H1 (cell line): ENCODE measurements around the gene VPS54. TPM values are rescaled to one million over a fixed set of nuclear protein-coding genes. Genes with fewer than 3 reads are reported as not detected.

ENCODE experiments used
- CTCF ChIA-PET: fragments of 300-600 bp; sonication (Branson Sonifier 250); formaldehyde crosslinking; loops from one replicate; lab custom pipeline; 2021; ENCODE audit not compliant: partially characterized antibody; lab: Charles Lee
- POLR2A ChIA-PET: fragments of 300-600 bp; sonication (Branson Sonifier 250); formaldehyde crosslinking; loops from one replicate; lab custom pipeline; 2021; ENCODE audit warnings: inconsistent platforms; ENCODE audit not compliant: partially characterized antibody; lab: Charles Lee
- DNase-seq, 2 experiments: peaks; one replicate each; pipeline versions ENCODE4 v3.0.0 to v3.0.0-alpha.2; 2010 to 2022; ENCODE audit warnings: low spot score in 2 of 2, low read depth in 1 of 2, mixed read lengths in 1 of 2
- FAIRE-seq: peaks from 2 replicates; lab custom pipeline; 2011; peaks lifted over from hg19 to GRCh38; lab: Jason Lieb, UNC
- H2AFZ ChIP-seq: 2 replicates; pipeline ENCODE4 v1.8.1; 2012; ENCODE audit warnings: low read length, inconsistent platforms
- H2AK5ac ChIP-seq: 2 replicates; pipeline ENCODE4 v1.6.1; 2013; ENCODE audit warnings: low read depth, low read length
- H2BK120ac ChIP-seq: replicated peaks from 2 replicates; pipeline ENCODE3; 2013; ENCODE audit warnings: low read depth, low read length, inconsistent platforms
- H2BK12ac ChIP-seq: 2 replicates; pipeline ENCODE4 v1.6.1; 2013; ENCODE audit warnings: low read depth, low read length
- H2BK15ac ChIP-seq: 2 replicates; pipeline ENCODE4 v1.6.1; 2013; ENCODE audit warnings: low read length
- H2BK20ac ChIP-seq: 2 replicates; pipeline ENCODE4 v1.6.1; 2013; ENCODE audit warnings: low read length
- H2BK5ac ChIP-seq: 2 replicates; pipeline ENCODE4 v1.6.1; 2013; ENCODE audit warnings: low read depth, low read length
- H3K14ac ChIP-seq: 2 replicates; pipeline ENCODE4 v1.6.1; 2013; ENCODE audit warnings: inconsistent platforms; ENCODE audit not compliant: insufficient read length
- H3K18ac ChIP-seq: 2 replicates; pipeline ENCODE4 v1.6.1; 2013; ENCODE audit warnings: low read length; ENCODE audit errors: extremely low read depth
- H3K23ac ChIP-seq: 2 replicates; pipeline ENCODE4 v1.6.1; 2013; ENCODE audit warnings: inconsistent platforms; ENCODE audit not compliant: insufficient read length
- H3K23me2 ChIP-seq: 2 replicates; pipeline ENCODE4 v1.6.1; 2013; ENCODE audit warnings: low read depth, low read length
- H3K27ac ChIP-seq: 2 replicates; pipeline ENCODE4 v1.6.1; 2011; ENCODE audit warnings: low read depth, low read length, inconsistent platforms
- H3K27me3 ChIP-seq, 4 experiments: replicated peaks in 1 of 4; 1 replicate in 1 of 4; 2 replicates in 3 of 4; pipeline versions ENCODE4 v1.6.1 to v1.8.1; 2011 to 2013; ENCODE audit warnings: low read length in 3 of 4, mild to moderate bottlenecking in 3 of 4, inconsistent platforms in 2 of 4, mixed read lengths in 2 of 4, moderate library complexity in 1 of 4; ENCODE audit not compliant: control insufficient read depth in 3 of 4, insufficient read depth in 3 of 4; ENCODE audit errors: extremely low read depth in 1 of 4
- H3K36me3 ChIP-seq, 4 experiments: 2 replicates each; pipeline versions ENCODE4 v1.6.1 to v1.8.1; 2011 to 2013; ENCODE audit warnings: mild to moderate bottlenecking in 4 of 4, low read length in 3 of 4, moderate library complexity in 2 of 4, control low read depth in 1 of 4, inconsistent platforms in 1 of 4; ENCODE audit not compliant: insufficient read depth in 4 of 4, control insufficient read depth in 2 of 4
- H3K4ac ChIP-seq: replicated peaks from 2 replicates; pipeline ENCODE3; 2013; ENCODE audit warnings: low read length, low read depth, mixed read lengths, inconsistent platforms; ENCODE audit not compliant: insufficient read length
- H3K4me1 ChIP-seq, 4 experiments: replicated peaks in 1 of 4; 1 replicate in 1 of 4; 2 replicates in 3 of 4; pipeline versions ENCODE4 v1.6.1 to v1.8.1; 2011 to 2013; ENCODE audit warnings: low read length in 3 of 4, inconsistent platforms in 2 of 4, mixed read lengths in 1 of 4; ENCODE audit not compliant: insufficient read depth in 4 of 4, control insufficient read depth in 3 of 4
- H3K4me2 ChIP-seq, 2 experiments: 2 replicates each; pipeline versions ENCODE4 v1.6.1 to v1.8.1; 2011 to 2013; ENCODE audit warnings: low read depth in 2 of 2, low read length in 2 of 2, control low read depth in 1 of 2, inconsistent platforms in 1 of 2, mild to moderate bottlenecking in 1 of 2; ENCODE audit not compliant: insufficient read depth in 1 of 2
- H3K4me3 ChIP-seq, 4 experiments: fragments of 200-600, 300-600 bp in 1 of 4; sonication (generic), shearing (Covaris generic), sonication (Bioruptor Twin) in 1 of 4; 2 replicates each; pipeline versions ENCODE4 v1.5.1 to v1.8.1; 2011 to 2016; ENCODE audit warnings: low read length in 4 of 4, low read depth in 3 of 4, control low read depth in 2 of 4, inconsistent platforms in 2 of 4, mild to moderate bottlenecking in 2 of 4, mixed read lengths in 1 of 4, moderate library complexity in 1 of 4; ENCODE audit not compliant: insufficient read depth in 2 of 4; ENCODE audit errors: extremely low read depth in 1 of 4
- H3K56ac ChIP-seq: replicated peaks from 2 replicates; pipeline ENCODE3; 2013; ENCODE audit warnings: low read depth, mild to moderate bottlenecking, mixed read lengths, low read length, inconsistent platforms; ENCODE audit not compliant: insufficient read length
- H3K79me1 ChIP-seq: 2 replicates; pipeline ENCODE4 v1.6.1; 2013; ENCODE audit warnings: low read depth, low read length, control low read depth
- H3K79me2 ChIP-seq, 2 experiments: 2 replicates each; pipeline versions ENCODE4 v1.6.1 to v1.8.1; 2012 to 2013; ENCODE audit warnings: low read length in 2 of 2, mild to moderate bottlenecking in 2 of 2, inconsistent platforms in 1 of 2; ENCODE audit not compliant: insufficient read depth in 2 of 2, control insufficient read depth in 1 of 2
- H3K9ac ChIP-seq, 4 experiments: replicated peaks in 1 of 4; 1 replicate in 1 of 4; 2 replicates in 3 of 4; pipeline versions ENCODE4 v1.6.1 to v1.8.1; 2011 to 2013; ENCODE audit warnings: low read depth in 3 of 4, low read length in 3 of 4, control low read depth in 2 of 4, mild to moderate bottlenecking in 2 of 4, moderate library complexity in 2 of 4, inconsistent platforms in 1 of 4; ENCODE audit errors: extremely low read depth in 1 of 4
- H3K9me3 ChIP-seq, 2 experiments: 2 replicates each; pipeline versions ENCODE4 v1.6.1 to v1.8.1; 2012 to 2013; ENCODE audit warnings: mild to moderate bottlenecking in 2 of 2, moderate library complexity in 2 of 2, control low read depth in 1 of 2, inconsistent platforms in 1 of 2, low read depth in 1 of 2, low read length in 1 of 2, mixed read lengths in 1 of 2; ENCODE audit not compliant: insufficient read depth in 2 of 2
- H4K20me1 ChIP-seq, 2 experiments: replicated peaks in 1 of 2; 2 replicates each; pipeline versions ENCODE3 to v1.8.1; 2011 to 2013; ENCODE audit warnings: inconsistent platforms in 2 of 2, low read length in 2 of 2, mild to moderate bottlenecking in 1 of 2; ENCODE audit not compliant: insufficient read depth in 2 of 2, control insufficient read depth in 1 of 2
- H4K5ac ChIP-seq: 2 replicates; pipeline ENCODE4 v1.6.1; 2013; ENCODE audit warnings: low read length, low read depth, mixed read lengths, inconsistent platforms; ENCODE audit not compliant: insufficient read length
- H4K8ac ChIP-seq: 2 replicates; pipeline ENCODE4 v1.8.0; 2013; ENCODE audit warnings: mild to moderate bottlenecking, moderate library complexity, low read length, inconsistent platforms; ENCODE audit not compliant: insufficient read depth; ENCODE audit errors: extremely low read depth
- H4K91ac ChIP-seq: replicated peaks from 2 replicates; pipeline ENCODE3; 2013; ENCODE audit warnings: low read length, mixed read lengths, inconsistent platforms; ENCODE audit not compliant: insufficient read length
- FOSL1 ChIP-seq: IDR thresholded peaks from 2 replicates; pipeline ENCODE4 v1.6.1; 2011; ENCODE audit warnings: mild to moderate bottlenecking, low read depth, low read length, moderate library complexity; ENCODE audit not compliant: insufficient read depth
- HDAC6 ChIP-seq: IDR thresholded peaks from one replicate; pipeline ENCODE4 v1.7.1; 2012; ENCODE audit warnings: low read depth, mild to moderate bottlenecking, inconsistent platforms, low read length, moderate library complexity
- SIN3A ChIP-seq, 2 experiments: IDR thresholded peaks in 1 of 2; conservative IDR thresholded peaks in 1 of 2; 2 replicates each; pipeline ENCODE4 v1.6.1; 2011 to 2012; ENCODE audit warnings: low read length in 2 of 2, improper control_type of control experiment in 1 of 2, low read depth in 1 of 2, mild to moderate bottlenecking in 1 of 2
- TCF12 ChIP-seq: IDR thresholded peaks from 2 replicates; pipeline ENCODE4 v1.6.1; 2011; ENCODE audit warnings: low read depth, mild to moderate bottlenecking, low read length
- WGBS, 2 experiments: shearing (Covaris generic) in 1 of 2; methylation state at CpG; one replicate each; pipeline versions ENCODE4 v1.1.6 to v1.1.7; 2013 to 2015; ENCODE audit warnings: low lambda C conversion rate in 2 of 2, mixed read lengths in 2 of 2, inconsistent platforms in 1 of 2, low coverage in 1 of 2, missing lambda C conversion rate in 1 of 2; ENCODE audit not compliant: insufficient replicate concordance in 2 of 2, insufficient coverage in 1 of 2, insufficient read length in 1 of 2; ENCODE audit errors: extremely low coverage in 1 of 2, missing lambda C conversion rate in 1 of 2; 5-methylcytosine and 5-hydroxymethylcytosine counted together
- polyA plus RNA-seq, 7 experiments: library from polyadenylated mRNA; depleted of rRNA in 3 of 7; stranded (reverse) in 5 of 7; unstranded in 2 of 7; fragments of >200 nt in 5 of 7; fragments of 200-250 nt in 2 of 7; gene quantifications; 1 replicate in 5 of 7; 2 replicates in 1 of 7; 4 replicates in 1 of 7; pipeline versions ENCODE4 v1.2.1 to v1.2.3, GENCODE V29; 2011 to 2013; ENCODE audit warnings: missing spikeins in 2 of 7, mixed read lengths in 2 of 7
- total RNA-seq: library from RNA; stranded (reverse); fragmentation: NEBNext Ultra II Directional; extraction: Animal tissue kit (Norgen Biotek cat#: 25700); gene quantifications from 2 replicates; pipeline ENCODE4 v1.2.1, GENCODE V29; 2021

Gene VPS54
- total and polyA plus RNA-seq, 2 of the 8 experiments (the other 6 are each of a cell fraction or from before 2014, with no cell fraction given) = 3.6 to 13.2 TPM

GRCh38 chr2:63977904-63978303 lies 41.3 kb downstream of the VPS54 start:
- H3K79me1 ChIP-seq = no peaks in the 10 kb centered on the region; the same call in 1 of the 2 replicates
- no peak overlapping the region for H3K27ac ChIP-seq
- WGBS, 2 experiments = 96% methylated on average over 5 of the region's 5 CpGs; no CpG with 5 or more reads in 1 of the 2 experiments
- H3K9me3 ChIP-seq = no peaks in the 10 kb centered on the region
- no peaks in the 10 kb centered on the region for H4K20me1 ChIP-seq
- H3K56ac ChIP-seq = no peak overlapping the region
- H3K4me3 ChIP-seq = no peak overlapping the region
- no peak overlapping the region for H2BK12ac ChIP-seq
- H2AFZ ChIP-seq = no peak overlapping the region
- H4K91ac ChIP-seq = no peak overlapping the region
- H3K9ac ChIP-seq = no peak overlapping the region
- H3K23me2 ChIP-seq = no peaks in the 10 kb centered on the region
- no peak overlapping the region for H4K5ac ChIP-seq
- H3K79me2 ChIP-seq = no peaks in the 10 kb centered on the region
- H2BK5ac ChIP-seq = no peak overlapping the region
- ChIA-PET CTCF (interaction anchor here (1.0 kb wide), 1 partner anchor 23 kb away, joined by 3 read pairs; no protein-coding TSS in a partner anchor), POLR2A (no interaction called here)
- TF ChIP-seq HDAC6 (no peak), SIN3A (conservative IDR thresholded peaks at IDR 0.05 in 1 of 2, IDR thresholded peaks at IDR 0.05 in 1 of 2; ENCODE audit: low read depth in 1 of 2, low read length in 2 of 2) (no peak), FOSL1 (no peak), TCF12 (no peak)
- FAIRE-seq (no peak), DNase-seq (no peak)
- H3K4ac ChIP-seq = no peak overlapping the region
- H3K27me3 ChIP-seq = no peaks in the 10 kb centered on the region
- no peak overlapping the region for H2BK20ac ChIP-seq
- H2BK15ac ChIP-seq = no peak overlapping the region
- no peak overlapping the region for H3K18ac ChIP-seq
- no peaks in the 10 kb centered on the region for H3K4me1 ChIP-seq
- H3K23ac ChIP-seq = no peak overlapping the region
- H2BK120ac ChIP-seq = no peak overlapping the region
- H4K8ac ChIP-seq = no peak overlapping the region
- no peak overlapping the region for H3K4me2 ChIP-seq
- no peak overlapping the region for H3K14ac ChIP-seq
- H2AK5ac ChIP-seq = no peak overlapping the region
- H3K36me3 ChIP-seq = peaks cover 0 to 6% (median 0%) of the 10 kb centered on the region in 4 experiments; a peak in 2 of 8 replicates
